Neural progenitor cell (in vitro differentiated cells): Measurements from ENCODE around the gene AMN1.
"Not testable (repeated sequence)": the region's sequence is repeated elsewhere in the genome, so short reads cannot be mapped to it uniquely, and the experiment has no call there.

ENCODE experiments used
- EZH2 ChIP-seq: fragments of 200-600 bp; sonication (generic); IDR thresholded peaks from 2 replicates; pipeline ENCODE4 v1.6.1; 2017; ENCODE audit warnings: antibody characterized with exemption, mild to moderate bottlenecking, moderate library complexity
- EZH2phosphoT487 ChIP-seq: fragments of 200-600 bp; sonication (generic); IDR thresholded peaks from 2 replicates; pipeline ENCODE4 v1.6.1; 2017; ENCODE audit warnings: antibody characterized with exemption
- TF ChIP-seq, protein P1 (sequence below): fragments of 200-600 bp; sonication (generic); IDR thresholded peaks from 2 replicates; pipeline ENCODE4 v1.5.1; 2017; ENCODE audit warnings: antibody characterized with exemption, mild to moderate bottlenecking

DNA sequence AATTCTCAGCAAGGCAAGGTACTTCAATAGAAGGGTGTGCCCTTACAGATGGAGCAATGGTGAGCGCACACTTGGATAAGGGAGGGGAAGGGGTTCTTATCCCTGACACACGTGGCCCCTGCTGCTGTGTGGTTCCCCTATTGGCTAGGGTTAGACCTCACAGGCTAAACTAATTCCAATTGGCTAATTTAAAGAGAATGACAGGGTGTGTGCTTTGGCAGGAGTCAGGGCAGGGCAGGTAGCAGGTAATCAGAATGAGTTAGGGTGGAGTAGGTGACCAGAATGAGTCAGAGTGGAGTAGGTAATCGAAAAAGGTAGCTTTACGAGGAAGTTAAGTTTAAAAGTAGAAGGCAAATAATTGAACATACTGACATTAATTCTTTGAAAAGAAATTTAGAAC is 15.5 kb upstream of the AMN1 start:
- TF ChIP-seq, protein P1, sequence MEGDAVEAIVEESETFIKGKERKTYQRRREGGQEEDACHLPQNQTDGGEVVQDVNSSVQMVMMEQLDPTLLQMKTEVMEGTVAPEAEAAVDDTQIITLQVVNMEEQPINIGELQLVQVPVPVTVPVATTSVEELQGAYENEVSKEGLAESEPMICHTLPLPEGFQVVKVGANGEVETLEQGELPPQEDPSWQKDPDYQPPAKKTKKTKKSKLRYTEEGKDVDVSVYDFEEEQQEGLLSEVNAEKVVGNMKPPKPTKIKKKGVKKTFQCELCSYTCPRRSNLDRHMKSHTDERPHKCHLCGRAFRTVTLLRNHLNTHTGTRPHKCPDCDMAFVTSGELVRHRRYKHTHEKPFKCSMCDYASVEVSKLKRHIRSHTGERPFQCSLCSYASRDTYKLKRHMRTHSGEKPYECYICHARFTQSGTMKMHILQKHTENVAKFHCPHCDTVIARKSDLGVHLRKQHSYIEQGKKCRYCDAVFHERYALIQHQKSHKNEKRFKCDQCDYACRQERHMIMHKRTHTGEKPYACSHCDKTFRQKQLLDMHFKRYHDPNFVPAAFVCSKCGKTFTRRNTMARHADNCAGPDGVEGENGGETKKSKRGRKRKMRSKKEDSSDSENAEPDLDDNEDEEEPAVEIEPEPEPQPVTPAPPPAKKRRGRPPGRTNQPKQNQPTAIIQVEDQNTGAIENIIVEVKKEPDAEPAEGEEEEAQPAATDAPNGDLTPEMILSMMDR: not testable (repeated sequence)
- not testable (repeated sequence) for TF ChIP-seq EZH2, EZH2phosphoT487
